Suprapubic skin (tissue), 4 donors: ENCODE data around the gene BTBD7. TPM values are rescaled to one million over a fixed set of nuclear protein-coding genes. Genes with fewer than 3 reads are reported as not detected.

Experiments
- DNase-seq, 2 donors: peaks; one replicate each; pipeline ENCODE4 v3.0.0-alpha.2; 2019; ENCODE audit warnings: low spot score in 2 of 2
- H3K27ac ChIP-seq: fragments of 200-600 bp; sonication (generic); one replicate; pipeline ENCODE4 v1.5.1; 2019
- H3K27me3 ChIP-seq: fragments of 200-600 bp; sonication (generic); one replicate; pipeline ENCODE4 v1.5.1; 2019
- H3K36me3 ChIP-seq: fragments of 200-600 bp; sonication (generic); one replicate; pipeline ENCODE4 v1.5.1; 2019
- H3K4me1 ChIP-seq: fragments of 200-600 bp; sonication (generic); one replicate; pipeline ENCODE4 v1.5.1; 2019
- H3K4me3 ChIP-seq: fragments of 200-600 bp; sonication (generic); one replicate; pipeline ENCODE4 v1.5.1; 2019; ENCODE audit warnings: mild to moderate bottlenecking
- H3K9me3 ChIP-seq: fragments of 200-600 bp; sonication (generic); one replicate; pipeline ENCODE4 v1.5.1; 2019
- EP300 ChIP-seq: sonication (generic); formaldehyde crosslinking; IDR thresholded peaks from one replicate; pipeline ENCODE4 v1.6.1; 2017; ENCODE audit warnings: antibody characterized with exemption
- POLR2A ChIP-seq, 2 donors: fragments of 450-650 bp; IDR thresholded peaks; one replicate each; pipeline ENCODE4 v1.6.1; 2017; ENCODE audit warnings: antibody characterized with exemption in 2 of 2, mild to moderate bottlenecking in 2 of 2, moderate library complexity in 2 of 2
- POLR2AphosphoS5 ChIP-seq, 3 donors: sonication (generic); formaldehyde crosslinking; IDR thresholded peaks; one replicate each; pipeline ENCODE4 v1.6.1; 2017; ENCODE audit warnings: antibody characterized with exemption in 3 of 3
- WGBS: methylation state at CpG from one replicate; pipeline ENCODE4 v1.1.5; 2018; 5-methylcytosine and 5-hydroxymethylcytosine counted together
- total RNA-seq, 4 donors: library from RNA; depleted of rRNA; stranded (reverse); fragments of >200 nt; gene quantifications; one replicate each; pipeline ENCODE4 v1.1.0, GENCODE V29; 2016
- TF ChIP-seq, protein P1 (sequence below), 2 donors: fragments of 200-600 bp in 1 of 2; fragments of 450-650 bp in 1 of 2; sonication (generic) in 1 of 2; IDR thresholded peaks; one replicate each; pipeline ENCODE4 v1.5.1; 2016 to 2019; ENCODE audit warnings: antibody characterized with exemption in 2 of 2, mild to moderate bottlenecking in 1 of 2, moderate library complexity in 1 of 2

The BTBD7 gene
- total RNA-seq, 4 donors from 2014 or later = 18.8 to 27.0 (median 23.6) TPM

DNA sequence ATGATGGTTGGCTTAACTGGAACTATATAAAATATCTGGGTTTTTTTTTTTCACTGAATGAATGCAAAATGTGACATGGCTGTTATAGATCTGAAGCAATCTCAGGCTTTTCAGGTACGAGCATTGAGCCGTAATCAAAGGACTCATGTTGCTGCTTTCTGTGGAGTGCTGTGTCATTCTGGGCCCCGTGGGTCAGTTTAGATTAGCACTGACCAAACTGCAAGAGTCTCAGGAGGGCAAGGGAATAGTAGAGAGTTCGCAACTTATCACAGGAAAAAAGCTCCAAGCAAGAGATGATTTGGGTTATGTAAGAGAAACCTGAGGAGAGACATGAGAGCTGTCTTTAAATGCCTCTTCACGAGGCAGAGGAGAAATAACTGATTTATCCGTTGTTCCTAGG, 66.7 kb downstream of the BTBD7 start:
- Histone ChIP-seq H3K27ac (no peak overlapping the region), H3K27me3 (no peaks in the 10 kb centered on the region), H3K4me1 (no peaks in the 10 kb centered on the region), H3K4me3 (no peak overlapping the region), H3K9me3 (no peaks in the 10 kb centered on the region), H3K36me3 (peaks cover 11% of the 10 kb centered on the region)
- no peak for TF ChIP-seq POLR2AphosphoS5 (IDR thresholded peaks at IDR 0.05)
- TF ChIP-seq, protein P1, sequence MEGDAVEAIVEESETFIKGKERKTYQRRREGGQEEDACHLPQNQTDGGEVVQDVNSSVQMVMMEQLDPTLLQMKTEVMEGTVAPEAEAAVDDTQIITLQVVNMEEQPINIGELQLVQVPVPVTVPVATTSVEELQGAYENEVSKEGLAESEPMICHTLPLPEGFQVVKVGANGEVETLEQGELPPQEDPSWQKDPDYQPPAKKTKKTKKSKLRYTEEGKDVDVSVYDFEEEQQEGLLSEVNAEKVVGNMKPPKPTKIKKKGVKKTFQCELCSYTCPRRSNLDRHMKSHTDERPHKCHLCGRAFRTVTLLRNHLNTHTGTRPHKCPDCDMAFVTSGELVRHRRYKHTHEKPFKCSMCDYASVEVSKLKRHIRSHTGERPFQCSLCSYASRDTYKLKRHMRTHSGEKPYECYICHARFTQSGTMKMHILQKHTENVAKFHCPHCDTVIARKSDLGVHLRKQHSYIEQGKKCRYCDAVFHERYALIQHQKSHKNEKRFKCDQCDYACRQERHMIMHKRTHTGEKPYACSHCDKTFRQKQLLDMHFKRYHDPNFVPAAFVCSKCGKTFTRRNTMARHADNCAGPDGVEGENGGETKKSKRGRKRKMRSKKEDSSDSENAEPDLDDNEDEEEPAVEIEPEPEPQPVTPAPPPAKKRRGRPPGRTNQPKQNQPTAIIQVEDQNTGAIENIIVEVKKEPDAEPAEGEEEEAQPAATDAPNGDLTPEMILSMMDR (IDR thresholded peaks at IDR 0.05) = no peak
- TF ChIP-seq EP300 = no peak
- TF ChIP-seq POLR2A (IDR thresholded peaks at IDR 0.05) = no peak
- WGBS = 84% methylated on average over 6 of the region's 6 CpGs
- DNase-seq = no peak

DNA sequence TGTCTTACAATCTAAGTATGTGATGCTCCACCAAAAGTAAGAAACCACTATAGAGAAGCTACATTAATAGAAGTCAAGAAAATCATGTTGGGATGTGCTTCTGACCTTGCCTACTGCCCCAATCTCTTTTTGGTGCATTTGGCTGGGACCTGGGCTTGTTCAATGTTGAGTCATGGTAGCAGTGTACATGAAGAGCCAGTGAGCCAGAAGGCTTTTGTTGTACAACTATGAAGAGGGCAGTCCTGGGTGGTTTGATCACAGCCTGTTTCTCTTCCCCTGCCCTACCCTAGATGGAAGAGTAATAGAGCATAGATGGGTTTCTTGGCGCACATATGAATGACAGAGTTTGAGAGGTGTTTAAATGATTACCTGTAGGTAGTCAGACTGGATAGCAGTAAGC, 69.4 kb downstream of the BTBD7 start:
- WGBS = 92% methylated on average over 1 of the region's 1 CpG
- H3K27ac ChIP-seq = no peak overlapping the region

DNA sequence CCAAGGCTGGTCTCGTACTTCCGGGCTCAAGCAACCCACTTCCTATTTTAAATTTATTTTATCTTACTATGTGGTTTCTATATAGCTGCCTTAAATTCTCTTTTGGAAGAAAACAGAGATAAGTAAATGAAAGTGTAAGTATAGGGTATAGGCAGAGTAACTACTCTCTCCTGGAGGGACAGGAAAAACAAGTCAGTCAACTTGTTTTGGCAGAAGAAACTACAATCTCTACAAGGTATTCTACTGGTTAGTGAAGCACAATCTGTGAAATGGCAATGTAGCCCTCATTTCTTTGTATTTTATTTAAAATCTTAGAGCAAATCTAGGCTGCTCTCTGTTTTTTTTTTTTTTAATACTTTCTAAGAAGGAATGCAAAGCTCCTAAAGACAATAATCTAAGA, 70.4 kb downstream of the BTBD7 start:
- Histone ChIP-seq H3K36me3 (peaks cover 11% of the 10 kb centered on the region), H3K4me1 (no peaks in the 10 kb centered on the region), H3K27me3 (no peaks in the 10 kb centered on the region), H3K9me3 (no peaks in the 10 kb centered on the region), H3K27ac (no peak overlapping the region), H3K4me3 (no peak overlapping the region)
- no peak for TF ChIP-seq POLR2A (IDR thresholded peaks at IDR 0.05)
- no peak for TF ChIP-seq EP300
- 77% methylated on average over 2 of the region's 2 CpGs for WGBS
- DNase-seq = no peak

More for the DNA sequence above, 69.4 kb downstream of the BTBD7 start:
- Histone ChIP-seq H3K4me1 (no peaks in the 10 kb centered on the region), H3K27me3 (no peaks in the 10 kb centered on the region), H3K36me3 (peaks cover 11% of the 10 kb centered on the region), H3K4me3 (no peak overlapping the region), H3K9me3 (no peaks in the 10 kb centered on the region)
- no peak for TF ChIP-seq POLR2A (IDR thresholded peaks at IDR 0.05)
- TF ChIP-seq EP300 = no peak
- TF ChIP-seq, protein P1 (IDR thresholded peaks at IDR 0.05) = no peak
- no peak for TF ChIP-seq POLR2AphosphoS5 (IDR thresholded peaks at IDR 0.05)
- DNase-seq = no peak

- Histone ChIP-seq H3K4me3 (no peak overlapping the region), H3K27ac (no peak overlapping the region), H3K27me3 (no peaks in the 10 kb centered on the region), H3K36me3 (peaks cover 72% of the 10 kb centered on the region), H3K9me3 (no peaks in the 10 kb centered on the region), H3K4me1 (no peaks in the 10 kb centered on the region)
- DNase-seq = no peak
- TF ChIP-seq POLR2A (IDR thresholded peaks at IDR 0.05) = no peak
- TF ChIP-seq POLR2AphosphoS5 (IDR thresholded peaks at IDR 0.05) = no peak
- TF ChIP-seq, protein P1 (IDR thresholded peaks at IDR 0.05) = no peak
- no peak for TF ChIP-seq EP300
- WGBS = 93% methylated on average over 7 of the region's 7 CpGs
Measured at GRCh38 chr14:93249128-93249831, 83.6 kb downstream of the BTBD7 start.

GRCh38 chr14:93246534-93246933, 86.3 kb downstream of the BTBD7 start:
- H3K27ac ChIP-seq = no peak overlapping the region
- no peak overlapping the region for H3K4me3 ChIP-seq
- peaks cover 85% of the 10 kb centered on the region for H3K36me3 ChIP-seq
- no peak for DNase-seq
- TF ChIP-seq, protein P1 (IDR thresholded peaks at IDR 0.05) = no peak
- no peaks in the 10 kb centered on the region for H3K27me3 ChIP-seq
- H3K9me3 ChIP-seq = no peaks in the 10 kb centered on the region
- H3K4me1 ChIP-seq = no peaks in the 10 kb centered on the region
